ENCODE data around the gene DYNC1I1.

Gene DYNC1I1

GRCh38 chr7:96121752-96122151, 349.4 kb downstream of the DYNC1I1 start:
- H3K4me3 ChIP-seq (ENCODE audit: low read length), result no peak overlapping the region

GRCh38 chr7:96122746-96123145, 350.4 kb downstream of the DYNC1I1 start:
- Histone ChIP-seq H3K4me3 (ENCODE audit: low read length) (no peak overlapping the region), H3K4me1 (ENCODE audit: control insufficient read depth, insufficient read depth, low read length) (no peaks in the 10 kb centered on the region), H3K9ac (ENCODE audit: low read length) (no peak overlapping the region), H3K36me3 (ENCODE audit: control insufficient read depth, insufficient read depth, low read length) (no peaks in the 10 kb centered on the region), H3K27me3 (ENCODE audit: control insufficient read depth, insufficient read depth, low read length) (no peaks in the 10 kb centered on the region), H3K27ac (ENCODE audit: low read depth, low read length) (no peak overlapping the region)

More at GRCh38 chr7:96121752-96122151, 349.4 kb downstream of the DYNC1I1 start:
- H3K36me3 ChIP-seq (ENCODE audit: control insufficient read depth, insufficient read depth, low read length), result no peaks in the 10 kb centered on the region
- no peak overlapping the region for H3K27ac ChIP-seq (ENCODE audit: low read depth, low read length)
- H3K4me1 ChIP-seq (ENCODE audit: control insufficient read depth, insufficient read depth, low read length), result no peaks in the 10 kb centered on the region
- no peaks in the 10 kb centered on the region for H3K27me3 ChIP-seq (ENCODE audit: control insufficient read depth, insufficient read depth, low read length)
- no peak overlapping the region for H3K9ac ChIP-seq (ENCODE audit: low read length)

DNA sequence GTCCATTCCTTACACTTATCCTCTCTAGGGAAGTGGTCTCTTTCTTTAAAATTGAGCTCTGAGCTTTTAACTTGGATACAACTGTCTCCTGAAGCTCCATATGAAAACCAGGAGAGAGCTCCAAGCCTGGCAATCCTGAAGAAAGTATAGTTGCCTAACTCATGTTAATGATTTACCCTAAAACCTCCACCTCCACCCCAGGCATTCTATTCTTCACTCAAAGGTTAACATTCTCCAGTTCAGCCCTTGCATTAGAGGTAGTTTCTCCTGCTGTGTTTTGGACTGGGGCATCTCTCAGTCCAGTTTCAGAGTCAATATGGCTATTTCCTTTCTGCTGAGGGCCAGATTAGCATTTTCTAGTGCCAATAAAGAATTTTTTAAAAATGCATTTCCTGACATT, 354.0 kb downstream of the DYNC1I1 start:
- no peaks in the 10 kb centered on the region for H3K36me3 ChIP-seq (ENCODE audit: control insufficient read depth, insufficient read depth, low read length)
- H3K27ac ChIP-seq (ENCODE audit: low read depth, low read length), result no peak overlapping the region
- no peaks in the 10 kb centered on the region for H3K4me1 ChIP-seq (ENCODE audit: control insufficient read depth, insufficient read depth, low read length)
- H3K9ac ChIP-seq (ENCODE audit: low read length), result no peak overlapping the region
- H3K27me3 ChIP-seq (ENCODE audit: control insufficient read depth, insufficient read depth, low read length), result no peaks in the 10 kb centered on the region
- no peak overlapping the region for H3K4me3 ChIP-seq (ENCODE audit: low read length)

DNA sequence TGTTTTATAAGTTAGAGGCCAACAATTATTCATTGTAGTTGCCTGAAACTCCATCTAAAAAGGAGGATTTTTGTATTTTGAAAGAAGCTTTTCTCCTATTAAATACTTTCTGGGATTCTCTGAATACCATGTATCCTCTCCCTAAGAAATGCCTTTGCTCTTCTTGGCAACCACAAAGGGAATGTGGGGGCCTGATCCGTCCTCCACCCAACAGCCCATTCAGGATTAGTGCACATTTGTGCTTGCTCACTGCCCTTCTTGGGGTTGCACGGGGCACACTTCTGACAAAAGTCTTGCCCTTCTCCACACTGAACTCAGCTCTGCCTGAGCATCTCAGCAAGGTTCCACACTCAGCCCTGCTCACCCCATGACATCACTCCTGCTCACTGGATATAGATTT, 355.4 kb downstream of the DYNC1I1 start:
- H3K4me1 ChIP-seq (ENCODE audit: control insufficient read depth, insufficient read depth, low read length), result no peaks in the 10 kb centered on the region

DNA sequence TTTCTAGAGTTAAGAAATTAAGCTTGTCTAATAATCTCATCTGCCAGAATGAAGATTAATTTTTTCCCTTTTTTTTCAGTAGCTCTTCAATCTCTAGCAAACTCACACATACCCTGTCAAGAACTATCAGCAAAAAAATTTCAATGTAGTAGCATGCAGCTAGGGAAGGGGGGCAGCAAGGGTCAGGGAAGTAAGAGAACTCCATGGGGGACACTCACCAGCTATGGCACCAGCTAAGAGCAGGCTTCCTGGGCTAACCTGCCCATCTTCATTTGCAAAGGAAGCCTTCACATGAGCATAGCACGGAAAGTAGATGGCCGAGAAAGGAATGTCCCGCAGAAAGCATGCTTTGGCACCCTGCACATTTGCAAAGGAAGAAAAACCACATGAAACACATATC, 359.2 kb downstream of the DYNC1I1 start:
- Histone ChIP-seq H3K27me3 (ENCODE audit: control insufficient read depth, insufficient read depth, low read length) (no peaks in the 10 kb centered on the region), H3K4me3 (ENCODE audit: low read length) (no peak overlapping the region), H3K4me1 (ENCODE audit: control insufficient read depth, insufficient read depth, low read length) (no peaks in the 10 kb centered on the region), H3K9ac (ENCODE audit: low read length) (no peak overlapping the region), H3K36me3 (ENCODE audit: control insufficient read depth, insufficient read depth, low read length) (peaks cover 3% of the 10 kb centered on the region), H3K27ac (ENCODE audit: low read depth, low read length) (no peak overlapping the region)

More for the DNA sequence above, 355.4 kb downstream of the DYNC1I1 start:
- H3K9ac ChIP-seq (ENCODE audit: low read length), result no peak overlapping the region
- no peak overlapping the region for H3K4me3 ChIP-seq (ENCODE audit: low read length)
- H3K27ac ChIP-seq (ENCODE audit: low read depth, low read length), result no peak overlapping the region
- H3K27me3 ChIP-seq (ENCODE audit: control insufficient read depth, insufficient read depth, low read length), result no peaks in the 10 kb centered on the region
- no peaks in the 10 kb centered on the region for H3K36me3 ChIP-seq (ENCODE audit: control insufficient read depth, insufficient read depth, low read length)

DNA sequence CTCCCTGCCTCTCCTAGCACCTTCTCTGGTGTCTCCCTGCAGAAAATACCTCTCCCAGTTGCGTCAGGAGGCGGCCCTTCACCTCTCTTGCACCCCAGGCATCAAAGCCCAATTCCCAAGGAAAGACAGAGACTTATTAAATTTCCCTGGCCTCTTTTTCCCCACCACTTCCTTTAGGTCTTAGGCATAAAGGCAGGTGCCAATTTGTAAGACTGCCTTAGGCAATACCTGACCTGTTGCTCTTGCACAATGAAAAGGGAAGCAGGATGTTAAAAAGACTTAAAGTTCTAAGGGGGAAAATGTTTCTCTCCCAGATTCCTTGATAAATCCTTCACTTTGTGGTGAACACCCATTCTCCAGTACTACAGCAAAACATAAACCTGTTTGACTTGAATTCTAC, 362.9 kb downstream of the DYNC1I1 start:
- peaks cover 3% of the 10 kb centered on the region for H3K36me3 ChIP-seq (ENCODE audit: control insufficient read depth, insufficient read depth, low read length)
- no peak overlapping the region for H3K9ac ChIP-seq (ENCODE audit: low read length)
- H3K27me3 ChIP-seq (ENCODE audit: control insufficient read depth, insufficient read depth, low read length), result no peaks in the 10 kb centered on the region
- H3K4me3 ChIP-seq (ENCODE audit: low read length), result no peak overlapping the region
- H3K27ac ChIP-seq (ENCODE audit: low read depth, low read length), result no peak overlapping the region
- no peaks in the 10 kb centered on the region for H3K4me1 ChIP-seq (ENCODE audit: control insufficient read depth, insufficient read depth, low read length)

DNA sequence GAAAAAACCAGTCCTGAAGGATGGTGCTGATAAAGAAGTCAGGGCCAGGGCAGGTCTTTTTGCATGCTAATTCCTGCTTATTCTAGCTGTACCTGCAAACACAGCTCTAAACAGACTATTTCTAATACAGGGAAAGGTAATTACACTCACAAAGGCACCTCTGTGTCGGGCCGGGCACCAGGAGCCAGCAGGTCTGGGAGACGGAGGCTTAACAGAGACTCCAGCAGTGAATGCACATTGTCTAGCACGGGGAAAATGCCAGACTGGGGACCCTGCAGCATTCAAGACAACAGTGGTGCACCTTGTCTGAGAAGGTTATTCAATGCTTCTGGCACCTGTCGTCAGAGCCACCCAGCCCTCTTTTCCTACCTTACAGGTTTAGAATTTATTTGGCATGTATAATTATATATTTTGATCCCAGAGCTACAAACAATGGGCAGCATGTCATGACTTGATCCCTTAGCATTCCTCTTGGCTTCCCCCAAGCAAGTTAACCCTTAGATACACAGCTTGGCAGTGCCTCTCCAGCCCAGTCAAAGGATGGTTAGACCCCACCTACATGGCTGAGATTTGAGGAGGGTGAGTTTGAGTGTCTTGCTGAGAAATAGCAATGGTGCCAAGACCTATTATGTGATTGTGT, 364.4 kb downstream of the DYNC1I1 start:
- Histone ChIP-seq H3K27ac (ENCODE audit: low read depth, low read length) (no peak overlapping the region), H3K27me3 (ENCODE audit: control insufficient read depth, insufficient read depth, low read length) (no peaks in the 10 kb centered on the region), H3K4me3 (ENCODE audit: low read length) (no peak overlapping the region), H3K4me1 (ENCODE audit: control insufficient read depth, insufficient read depth, low read length) (no peaks in the 10 kb centered on the region), H3K36me3 (ENCODE audit: control insufficient read depth, insufficient read depth, low read length) (peaks cover 3% of the 10 kb centered on the region), H3K9ac (ENCODE audit: low read length) (no peak overlapping the region)

DNA sequence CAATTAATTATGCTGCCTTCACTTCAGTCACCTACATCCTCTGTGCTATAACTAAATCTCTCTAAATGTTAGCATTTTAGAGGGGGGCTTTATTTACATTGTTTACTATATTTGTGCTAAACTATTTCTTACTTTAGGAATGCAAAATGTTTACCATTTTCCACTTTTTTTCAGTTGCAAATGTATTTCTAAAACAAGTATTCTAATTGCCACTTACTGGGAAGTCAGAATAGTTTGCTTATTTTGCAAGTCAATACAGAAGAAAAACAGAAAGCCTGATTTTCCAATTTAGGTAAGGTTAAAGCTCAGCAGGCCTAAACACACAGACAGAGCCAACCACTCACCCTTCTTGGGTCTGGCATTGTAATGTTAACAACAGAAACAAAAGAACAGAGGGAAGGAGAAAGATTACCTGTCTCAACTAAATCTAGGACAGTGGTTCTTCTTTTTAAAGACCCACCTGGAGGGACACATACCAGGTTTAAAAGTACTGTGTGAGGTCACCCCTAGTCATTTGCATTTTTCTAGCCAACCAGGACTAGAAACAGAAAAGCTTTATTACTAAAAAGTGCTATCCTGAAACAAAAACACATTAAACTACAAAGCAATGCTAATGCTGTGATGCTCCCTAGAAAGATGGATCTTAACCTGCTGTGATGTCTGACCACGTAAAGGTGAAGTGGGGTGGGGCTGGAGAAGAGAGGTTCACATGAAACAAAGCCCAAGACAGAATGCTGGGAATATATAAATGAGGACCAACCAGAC, 371.3 kb downstream of the DYNC1I1 start:
- no peaks in the 10 kb centered on the region for H3K4me1 ChIP-seq (ENCODE audit: control insufficient read depth, insufficient read depth, low read length)

GRCh38 chr7:96144260-96144526, 371.8 kb downstream of the DYNC1I1 start:
- Histone ChIP-seq H3K4me1 (ENCODE audit: control insufficient read depth, insufficient read depth, low read length) (no peaks in the 10 kb centered on the region), H3K27me3 (ENCODE audit: control insufficient read depth, insufficient read depth, low read length) (no peaks in the 10 kb centered on the region), H3K4me3 (ENCODE audit: low read length) (no peak overlapping the region), H3K27ac (ENCODE audit: low read depth, low read length) (no peak overlapping the region), H3K9ac (ENCODE audit: low read length) (no peak overlapping the region), H3K36me3 (ENCODE audit: control insufficient read depth, insufficient read depth, low read length) (peaks cover 2% of the 10 kb centered on the region)

More for the DNA sequence above, 371.3 kb downstream of the DYNC1I1 start:
- no peaks in the 10 kb centered on the region for H3K27me3 ChIP-seq (ENCODE audit: control insufficient read depth, insufficient read depth, low read length)
- no peak overlapping the region for H3K27ac ChIP-seq (ENCODE audit: low read depth, low read length)
- H3K9ac ChIP-seq (ENCODE audit: low read length), result no peak overlapping the region
- no peak overlapping the region for H3K4me3 ChIP-seq (ENCODE audit: low read length)
- H3K36me3 ChIP-seq (ENCODE audit: control insufficient read depth, insufficient read depth, low read length), result peaks cover 2% of the 10 kb centered on the region

Measured in rectal smooth muscle tissue (tissue), 1 donor.